Body of pancreas (tissue), 4 donors: ENCODE data around the gene PTPRT. TPM values are rescaled to one million over a fixed set of nuclear protein-coding genes. Genes with fewer than 3 reads are reported as not detected.

Source experiments
- ATAC-seq: fragments of 150-250 bp; one replicate; pipeline ENCODE4 v1.9.1; 2016
- DNase-seq, 4 donors: peaks; one replicate each; pipeline ENCODE4 v3.0.0-alpha.2; 2019
- H3K27ac ChIP-seq, 4 donors: fragments of 200-600 bp; sonication (generic); 1 replicate in 3 of 4; 2 replicates in 1 of 4; pipeline versions ENCODE4 v1.5.1 to v1.6.1; 2016 to 2019; ENCODE audit warnings: mild to moderate bottlenecking in 1 of 4, mixed read lengths in 1 of 4, moderate library complexity in 1 of 4
- H3K27me3 ChIP-seq, 2 donors: fragments of 200-600 bp; sonication (generic); one replicate each; pipeline ENCODE4 v1.6.0; 2016; ENCODE audit warnings: mild to moderate bottlenecking in 1 of 2
- H3K36me3 ChIP-seq, 2 donors: fragments of 200-600 bp; sonication (generic); replicated peaks in 1 of 2; 2 replicates each; pipeline ENCODE4 v1.5.1; 2016; ENCODE audit warnings: low read depth in 2 of 2; ENCODE audit not compliant: insufficient read depth in 1 of 2
- H3K4me1 ChIP-seq: fragments of 200-600 bp; sonication (generic); one replicate; pipeline ENCODE4 v1.6.0; 2016
- H3K4me3 ChIP-seq, 2 donors: fragments of 200-600 bp; sonication (generic); 1 replicate in 1 of 2; 2 replicates in 1 of 2; pipeline ENCODE4 v1.5.1; 2016 to 2019
- H3K9me3 ChIP-seq, 3 donors: fragments of 200-600 bp; sonication (generic); 1 replicate in 2 of 3; 2 replicates in 1 of 3; pipeline ENCODE4 v1.5.1; 2016
- CTCF ChIP-seq, 7 experiments: fragments of 450-650 bp in 4 of 7; fragments of 200-600 bp in 3 of 7; sonication (generic) in 3 of 7; IDR thresholded peaks; one replicate each; pipeline ENCODE4 v1.5.1; 2016 to 2019; ENCODE audit warnings: antibody characterized with exemption in 7 of 7
- POLR2A ChIP-seq, 3 donors: fragments of 450-650 bp; IDR thresholded peaks; one replicate each; pipeline ENCODE4 v1.6.1; 2016; ENCODE audit warnings: antibody characterized with exemption in 3 of 3, mild to moderate bottlenecking in 2 of 3
- WGBS, 2 donors: methylation state at CpG; one replicate each; pipeline ENCODE4 v1.1.5; 2017; 5-methylcytosine and 5-hydroxymethylcytosine counted together
- intact Hi-C: fragments of 100-400 bp; cut with DNase I; formaldehyde crosslinking; loops from one replicate; pipeline ENCODE4 v1.15.1; 2023
- total RNA-seq, 2 donors: library from RNA; depleted of rRNA; stranded (reverse); fragments of >200 nt; gene quantifications; one replicate each; pipeline ENCODE4 v1.1.0, GENCODE V29; 2016

The PTPRT gene
- total RNA-seq, 2 donors from 2014 or later = 0.33 to 1.0 TPM

- intact Hi-C loops = no loop called here
- no peaks in the 10 kb centered on the region for H3K4me1 ChIP-seq
- H3K4me3 ChIP-seq = no peak overlapping the region
- TF ChIP-seq POLR2A (IDR thresholded peaks at IDR 0.05) (no peak), CTCF (IDR thresholded peaks at IDR 0.05) (no peak)
- DNase-seq (no peak), ATAC-seq (no peak)
- H3K9me3 ChIP-seq = no peaks in the 10 kb centered on the region
- H3K27me3 ChIP-seq = no peaks in the 10 kb centered on the region
- no peaks in the 10 kb centered on the region for H3K36me3 ChIP-seq
- WGBS, 2 donors = 64 to 82% methylated on average over 5 to 6 of the region's 6 CpGs
- no peak overlapping the region for H3K27ac ChIP-seq
These were observed 381.8 kb downstream of the PTPRT start for GRCh38 chr20:42807876-42808275.

- TF ChIP-seq CTCF (IDR thresholded peaks at IDR 0.05) (no peak), POLR2A (IDR thresholded peaks at IDR 0.05) (no peak)
- Histone ChIP-seq H3K36me3 (no peaks in the 10 kb centered on the region), H3K4me1 (no peaks in the 10 kb centered on the region), H3K9me3 (no peaks in the 10 kb centered on the region), H3K4me3 (no peak overlapping the region), H3K27me3 (no peaks in the 10 kb centered on the region), H3K27ac (no peak overlapping the region)
- ATAC-seq = no peak
- intact Hi-C loops = no loop called here
- no peak for DNase-seq
- 52 to 63% methylated on average over 8 to 11 of the region's 11 CpGs for WGBS, 2 donors
These were observed 394.5 kb downstream of the PTPRT start for GRCh38 chr20:42795111-42795695.

GRCh38 chr20:42792052-42792451 is 397.7 kb downstream of the PTPRT start:
- H3K27ac ChIP-seq = no peak overlapping the region
- H3K9me3 ChIP-seq = no peaks in the 10 kb centered on the region
- TF ChIP-seq CTCF (IDR thresholded peaks at IDR 0.05) (no peak), POLR2A (IDR thresholded peaks at IDR 0.05) (no peak)
- H3K36me3 ChIP-seq = no peaks in the 10 kb centered on the region
- no peaks in the 10 kb centered on the region for H3K27me3 ChIP-seq
- intact Hi-C loops = no loop called here
- WGBS, 2 donors = 50 to 88% methylated on average over 1 of the region's 1 CpG
- ATAC-seq = no peak
- H3K4me3 ChIP-seq = no peak overlapping the region
- H3K4me1 ChIP-seq = no peaks in the 10 kb centered on the region
- DNase-seq = no peak

GRCh38 chr20:42790111-42790510 is 399.6 kb downstream of the PTPRT start:
- no peaks in the 10 kb centered on the region for H3K36me3 ChIP-seq
- TF ChIP-seq CTCF (IDR thresholded peaks at IDR 0.05) = no peak
- TF ChIP-seq POLR2A (IDR thresholded peaks at IDR 0.05) = no peak
- intact Hi-C loops = no loop called here
- H3K4me3 ChIP-seq = no peak overlapping the region
- ATAC-seq (no peak), DNase-seq (no peak)
- no peaks in the 10 kb centered on the region for H3K4me1 ChIP-seq
- no peaks in the 10 kb centered on the region for H3K27me3 ChIP-seq
- H3K9me3 ChIP-seq = no peaks in the 10 kb centered on the region
- H3K27ac ChIP-seq = no peak overlapping the region
- 3 to 10% methylated on average over 2 of the region's 2 CpGs for WGBS, 2 donors

GRCh38 chr20:42788707-42789106 is 401.0 kb downstream of the PTPRT start:
- H3K36me3 ChIP-seq = no peaks in the 10 kb centered on the region
- H3K27me3 ChIP-seq = no peaks in the 10 kb centered on the region
- ATAC-seq (no peak), DNase-seq (no peak)
- TF ChIP-seq POLR2A (IDR thresholded peaks at IDR 0.05) = no peak
- TF ChIP-seq CTCF (IDR thresholded peaks at IDR 0.05) = no peak
- H3K4me3 ChIP-seq = no peak overlapping the region
- 74 to 82% methylated on average over 5 of the region's 5 CpGs for WGBS, 2 donors
- intact Hi-C loops = no loop called here
- H3K9me3 ChIP-seq = no peaks in the 10 kb centered on the region
- H3K4me1 ChIP-seq = no peaks in the 10 kb centered on the region
- H3K27ac ChIP-seq = no peak overlapping the region
